Esophagus muscularis mucosa (tissue), 4 donors: Measurements from ENCODE around the gene LUC7L2.
"Not testable (repeated sequence)": the region's sequence is repeated elsewhere in the genome, so short reads cannot be mapped to it uniquely, and the experiment has no call there.

Experiments used
- EP300 ChIP-seq: sonication (generic); formaldehyde crosslinking; IDR thresholded peaks from one replicate; pipeline ENCODE4 v1.6.1; 2017; ENCODE audit warnings: antibody characterized with exemption
- POLR2A ChIP-seq: fragments of 450-650 bp; IDR thresholded peaks from one replicate; pipeline ENCODE4 v1.6.1; 2017; ENCODE audit warnings: antibody characterized with exemption, moderate library complexity, mild to moderate bottlenecking, low read depth
- POLR2AphosphoS5 ChIP-seq, 2 donors: sonication (generic); formaldehyde crosslinking; IDR thresholded peaks; one replicate each; pipeline ENCODE4 v1.6.1; 2017; ENCODE audit warnings: antibody characterized with exemption in 2 of 2
- TF ChIP-seq, protein P1 (sequence below), 3 experiments: fragments of 200-600 bp in 2 of 3; fragments of 450-650 bp in 1 of 3; sonication (generic) in 2 of 3; IDR thresholded peaks; one replicate each; pipeline ENCODE4 v1.5.1; 2017 to 2019; ENCODE audit warnings: antibody characterized with exemption in 3 of 3, mild to moderate bottlenecking in 2 of 3, moderate library complexity in 1 of 3

DNA sequence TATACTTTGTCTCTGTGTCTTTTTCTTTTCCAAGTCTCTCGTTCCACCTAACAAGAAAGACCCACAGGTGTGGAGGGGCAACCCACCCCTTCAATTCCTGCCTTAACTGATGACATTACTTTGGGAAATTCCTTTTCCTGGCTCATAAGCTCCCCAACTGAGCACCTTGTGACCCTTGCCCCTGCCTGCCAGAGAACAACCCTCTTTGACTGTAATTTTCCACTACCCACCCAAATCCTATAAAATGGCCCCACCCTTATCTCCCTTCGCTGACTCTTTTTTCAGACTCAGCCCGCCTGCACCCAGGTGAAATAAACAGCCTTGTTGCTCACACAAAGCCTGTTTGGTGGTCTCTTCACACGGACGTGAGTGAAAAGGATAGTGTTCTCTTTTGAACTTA lies 108.6 kb downstream of the LUC7L2 start:
- TF ChIP-seq, protein P1, sequence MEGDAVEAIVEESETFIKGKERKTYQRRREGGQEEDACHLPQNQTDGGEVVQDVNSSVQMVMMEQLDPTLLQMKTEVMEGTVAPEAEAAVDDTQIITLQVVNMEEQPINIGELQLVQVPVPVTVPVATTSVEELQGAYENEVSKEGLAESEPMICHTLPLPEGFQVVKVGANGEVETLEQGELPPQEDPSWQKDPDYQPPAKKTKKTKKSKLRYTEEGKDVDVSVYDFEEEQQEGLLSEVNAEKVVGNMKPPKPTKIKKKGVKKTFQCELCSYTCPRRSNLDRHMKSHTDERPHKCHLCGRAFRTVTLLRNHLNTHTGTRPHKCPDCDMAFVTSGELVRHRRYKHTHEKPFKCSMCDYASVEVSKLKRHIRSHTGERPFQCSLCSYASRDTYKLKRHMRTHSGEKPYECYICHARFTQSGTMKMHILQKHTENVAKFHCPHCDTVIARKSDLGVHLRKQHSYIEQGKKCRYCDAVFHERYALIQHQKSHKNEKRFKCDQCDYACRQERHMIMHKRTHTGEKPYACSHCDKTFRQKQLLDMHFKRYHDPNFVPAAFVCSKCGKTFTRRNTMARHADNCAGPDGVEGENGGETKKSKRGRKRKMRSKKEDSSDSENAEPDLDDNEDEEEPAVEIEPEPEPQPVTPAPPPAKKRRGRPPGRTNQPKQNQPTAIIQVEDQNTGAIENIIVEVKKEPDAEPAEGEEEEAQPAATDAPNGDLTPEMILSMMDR (IDR thresholded peaks at IDR 0.05): not testable (repeated sequence)
- not testable (repeated sequence) for TF ChIP-seq POLR2A; EP300; POLR2AphosphoS5 (IDR thresholded peaks at IDR 0.05)
